Astrocyte of the cerebellum (primary cell): ENCODE measurements around the gene CDH20.

Experiments
- DNase-seq: peaks from one replicate; pipeline ENCODE4 v3.0.0-alpha.2; 2011; ENCODE audit warnings: low read depth
- H3K4me3 ChIP-seq: 2 replicates; pipeline ENCODE4 v1.5.1; 2011; ENCODE audit warnings: mild to moderate bottlenecking, low read depth, low read length, moderate library complexity
- CTCF ChIP-seq: IDR thresholded peaks from 2 replicates; pipeline ENCODE4 v1.5.1; 2012; ENCODE audit warnings: low read length, low read depth, moderate library complexity, mild to moderate bottlenecking; ENCODE audit errors: missing control alignments
- in situ Hi-C: cut with HindIII; loops from 2 replicates; pipeline ENCODE4 v1.10.0; 2017; ENCODE audit warnings: low sequenced_read_pairs

CDH20 gene

GRCh38 chr18:61589724-61590065, 256.5 kb downstream of the CDH20 start:
- TF ChIP-seq CTCF: no peak
- H3K4me3 ChIP-seq: no peak overlapping the region
- in situ Hi-C loops: loop anchor here (25.0 kb wide), 1 partner anchor 523 kb away; no protein-coding TSS in a partner anchor
- peak; percentile 74 for DNase-seq

GRCh38 chr18:61591253-61591652, 258.0 kb downstream of the CDH20 start:
- in situ Hi-C loops: loop anchor here (25.0 kb wide), 1 partner anchor 521 kb away; no protein-coding TSS in a partner anchor
- DNase-seq: no peak
- TF ChIP-seq CTCF: no peak
- H3K4me3 ChIP-seq: no peak overlapping the region

- TF ChIP-seq CTCF: no peak
- H3K4me3 ChIP-seq: no peak overlapping the region
- in situ Hi-C loops: loop anchor here (25.0 kb wide), 1 partner anchor 517 kb away; no protein-coding TSS in a partner anchor
- DNase-seq: peak; percentile 35
Observed at GRCh38 chr18:61595615-61596251, 262.5 kb downstream of the CDH20 start.

- no peak overlapping the region for H3K4me3 ChIP-seq
- no peak for TF ChIP-seq CTCF
- no peak for DNase-seq
- in situ Hi-C loops: loop anchor here (25.0 kb wide), 1 partner anchor 516 kb away; no protein-coding TSS in a partner anchor
Observed at GRCh38 chr18:61596296-61596695, 263.1 kb downstream of the CDH20 start.

GRCh38 chr18:61597316-61597715, 264.1 kb downstream of the CDH20 start:
- no peak overlapping the region for H3K4me3 ChIP-seq
- no peak for DNase-seq
- in situ Hi-C loops: loop anchor here (25.0 kb wide), 1 partner anchor 515 kb away; no protein-coding TSS in a partner anchor
- TF ChIP-seq CTCF: no peak

GRCh38 chr18:61600422-61600821, 267.2 kb downstream of the CDH20 start:
- TF ChIP-seq CTCF: no peak
- no peak for DNase-seq
- no peak overlapping the region for H3K4me3 ChIP-seq
- in situ Hi-C loops: no loop called here
